Hematopoietic multipotent progenitor cell treated with erythropoietin and hydrocortisone succinate and interleukin-3 and kit ligand, for 6 days (in vitro differentiated cells): ENCODE data around the gene LRRC8C.
A peak's percentile ranks its signal among the peaks of the same experiment; 100 is the strongest.

Source experiments
- DNase-seq: peaks from one replicate; pipeline ENCODE4 v3.0.0-alpha.2; 2015

Gene LRRC8C

DNA sequence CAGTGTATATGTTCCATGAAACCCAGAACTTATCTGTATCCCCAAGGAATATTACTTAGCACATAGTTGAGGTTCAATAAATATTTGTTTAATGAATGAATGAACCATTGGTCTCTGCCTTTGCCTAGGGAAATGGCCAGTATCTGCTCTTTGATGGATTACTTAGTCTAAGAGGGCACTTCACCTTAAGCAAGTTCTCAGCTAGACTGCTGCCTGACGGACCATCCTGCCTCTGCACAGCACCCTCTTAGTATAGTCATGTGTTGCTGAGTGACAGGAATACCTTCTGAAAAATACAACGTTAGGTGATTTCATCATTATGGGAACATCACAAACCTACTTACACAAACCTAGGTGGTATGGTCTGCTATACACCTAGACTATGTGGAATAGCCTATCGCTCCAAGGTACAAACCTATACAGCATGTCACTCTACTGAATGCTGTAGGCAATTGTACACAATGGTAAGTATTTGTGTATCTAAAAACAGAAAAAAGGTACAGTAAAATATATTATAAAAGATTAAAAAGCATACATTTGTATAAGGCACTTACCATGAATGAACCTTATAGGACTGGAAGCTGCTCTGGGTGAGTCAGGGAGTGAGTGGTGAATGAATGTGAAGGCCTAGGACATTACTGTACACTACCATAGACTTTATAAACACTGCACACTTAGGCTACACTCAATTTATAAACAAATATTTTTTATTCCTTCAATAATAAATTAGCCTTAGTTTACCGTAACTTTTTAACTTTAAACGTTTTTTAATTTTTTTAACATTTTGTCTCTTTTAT lies 104.2 kb downstream of the LRRC8C start:
- no peak for DNase-seq

DNA sequence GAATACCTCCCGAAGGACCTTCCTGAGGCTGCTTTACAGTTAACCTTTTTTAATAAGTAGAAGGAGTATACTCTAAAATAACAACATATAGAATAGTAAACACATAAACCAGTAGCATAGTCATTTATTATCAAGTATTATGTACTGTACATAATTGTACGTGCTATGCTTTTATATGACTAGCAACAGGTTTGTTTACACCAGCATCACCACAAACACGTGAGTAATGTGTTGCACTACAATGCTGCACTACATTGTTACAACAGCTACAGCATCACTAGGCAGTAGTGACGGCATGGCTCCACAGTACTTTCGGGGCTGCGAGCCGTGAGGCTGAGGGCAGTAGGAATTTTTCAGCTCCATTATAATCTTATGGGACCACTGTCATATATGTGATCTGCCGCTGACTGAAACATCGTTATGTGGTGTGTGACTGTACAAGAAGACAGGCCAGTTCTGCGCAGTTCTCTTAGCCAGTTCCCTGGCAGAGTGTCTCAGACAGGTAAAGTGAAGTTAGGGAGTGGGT lies 105.1 kb downstream of the LRRC8C start:
- DNase-seq, result no peak

- DNase-seq, result no peak
Measured at GRCh38 chr1:89739013-89739843, 106.3 kb downstream of the LRRC8C start.

GRCh38 chr1:89739844-89740216 lies 106.9 kb downstream of the LRRC8C start:
- no peak for DNase-seq

DNA sequence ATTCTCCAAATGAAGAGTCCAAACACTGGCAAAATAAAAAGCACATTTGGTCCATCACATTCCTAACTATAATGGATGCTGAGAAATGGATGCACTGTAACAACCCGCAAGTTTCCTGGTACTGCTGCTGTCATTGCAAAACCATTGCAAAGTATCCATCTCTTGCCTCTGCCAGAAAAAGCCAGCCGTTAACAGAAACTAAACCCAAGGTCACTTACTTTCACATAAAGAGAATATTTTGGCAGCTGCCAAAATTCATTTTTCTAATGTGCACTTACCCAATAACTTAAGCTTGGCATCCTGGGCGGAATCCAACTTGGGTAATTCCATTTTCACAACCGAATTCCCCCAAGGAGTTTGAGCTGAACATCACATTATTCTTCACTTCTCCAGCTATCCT lies 110.9 kb downstream of the LRRC8C start:
- no peak for DNase-seq

DNA sequence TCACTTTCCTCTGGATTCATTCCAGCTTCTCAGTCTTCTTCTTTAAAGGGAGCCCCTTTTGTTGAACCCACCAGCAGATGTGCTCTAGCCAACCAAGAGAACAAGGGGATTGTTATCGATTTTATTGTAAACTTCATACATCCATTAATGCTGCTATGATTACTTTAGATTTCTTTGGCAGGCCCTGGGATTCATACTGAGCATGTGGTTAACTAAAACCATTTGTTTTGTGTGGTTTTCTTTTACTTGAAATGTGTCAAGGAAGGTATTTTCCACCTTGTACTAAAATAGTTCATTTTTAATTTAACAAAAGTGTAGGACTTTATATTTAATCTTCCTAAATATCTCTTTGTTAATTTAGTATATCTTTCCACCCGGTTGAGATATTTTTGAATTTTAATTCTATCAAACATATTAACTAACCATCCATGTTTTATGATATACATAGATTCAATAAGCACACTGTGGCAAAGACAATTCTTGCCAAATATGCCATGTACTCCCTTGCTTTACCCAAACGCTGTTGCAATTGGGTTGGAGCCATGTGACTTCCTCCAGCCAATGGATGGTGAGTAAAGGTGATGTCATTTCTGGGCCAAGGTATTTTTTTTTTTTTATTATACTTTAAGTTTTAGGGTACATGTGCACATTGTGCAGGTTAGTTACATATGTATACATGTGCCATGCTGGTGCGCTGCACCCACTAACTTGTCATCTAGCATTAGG lies 113.7 kb downstream of the LRRC8C start:
- no peak for DNase-seq

- DNase-seq, result no peak
Measured at GRCh38 chr1:89753761-89754160, 120.8 kb downstream of the LRRC8C start.

DNA sequence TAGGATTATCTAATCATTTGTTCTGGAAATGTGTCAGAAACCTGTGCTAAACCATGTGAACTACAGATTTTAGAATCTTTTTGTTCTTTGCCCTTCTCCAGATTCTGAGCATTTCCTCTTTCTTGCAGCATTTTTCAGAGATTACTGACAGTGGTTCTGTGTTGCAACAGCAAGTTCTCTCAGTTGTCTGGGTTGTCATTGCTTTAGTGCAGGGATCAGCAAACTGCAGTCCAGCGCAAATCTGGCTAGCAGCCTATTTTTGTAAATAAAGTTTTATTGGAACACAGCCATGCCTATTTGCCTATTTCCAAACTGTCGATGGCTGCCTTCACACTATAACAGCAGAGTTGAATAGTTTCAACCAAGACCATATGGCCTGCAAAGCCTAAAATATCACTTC lies 121.6 kb downstream of the LRRC8C start:
- peak; percentile 65 for DNase-seq

GRCh38 chr1:89755591-89755990 lies 122.7 kb downstream of the LRRC8C start:
- no peak for DNase-seq

- DNase-seq, result peak; percentile 61
Measured at GRCh38 chr1:89757532-89757931, 124.6 kb downstream of the LRRC8C start.

DNA sequence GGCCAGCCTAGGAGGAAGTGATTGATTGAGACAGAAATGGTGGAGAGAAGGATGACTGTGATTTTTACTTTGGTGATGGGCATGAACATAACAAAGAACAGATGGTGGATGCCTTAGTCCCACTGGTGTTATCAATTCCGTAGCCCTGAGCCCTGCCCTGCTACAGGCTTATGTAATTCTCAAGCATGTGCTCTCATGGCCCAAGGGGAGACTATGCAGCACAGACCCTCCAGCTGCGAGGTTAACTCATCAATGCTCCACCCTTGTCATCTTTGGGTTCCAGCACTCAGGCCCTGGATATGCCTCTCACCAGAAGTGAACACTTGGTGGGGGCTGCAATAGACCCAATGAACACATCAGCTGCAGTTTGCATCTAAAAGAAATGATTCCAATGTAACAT lies 125.2 kb downstream of the LRRC8C start:
- no peak for DNase-seq

DNA sequence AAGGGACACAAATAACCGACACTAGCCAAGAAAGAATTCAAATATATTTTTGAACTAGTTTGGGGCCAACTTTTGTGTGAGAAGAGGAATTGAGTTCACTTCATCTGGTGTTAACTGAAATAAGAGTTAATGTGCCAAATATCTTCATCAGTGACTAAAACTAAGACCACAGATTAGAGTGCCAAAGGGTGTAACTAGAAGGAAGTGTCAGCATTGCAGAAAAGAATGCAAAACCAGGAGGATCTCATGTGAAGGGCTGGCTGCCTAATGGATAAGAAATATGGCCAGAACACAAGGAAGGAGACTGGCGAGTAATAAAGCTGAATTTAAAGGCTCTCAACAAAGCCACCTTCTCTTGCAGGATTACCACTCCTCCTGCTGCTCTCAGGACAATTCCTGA lies 126.1 kb downstream of the LRRC8C start:
- DNase-seq, result no peak

DNA sequence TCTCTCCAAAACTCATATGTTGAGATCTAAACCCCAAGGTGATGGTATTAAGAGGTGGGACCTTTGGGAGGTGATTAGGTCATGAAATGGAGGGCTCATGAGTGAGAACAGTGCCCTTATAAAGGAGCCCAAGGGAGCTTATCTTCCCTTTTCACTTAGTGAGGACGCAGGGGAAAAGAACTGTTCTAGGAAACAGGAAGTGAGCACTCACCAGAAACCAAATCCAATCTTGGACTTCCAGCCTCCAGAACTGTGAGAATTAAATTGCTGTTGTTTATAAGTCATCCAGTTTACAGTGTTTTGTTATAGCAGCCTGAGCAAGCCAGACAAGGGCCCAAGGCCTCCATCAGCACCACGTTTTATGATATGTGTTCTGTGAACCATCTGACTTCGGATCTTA lies 127.6 kb downstream of the LRRC8C start:
- DNase-seq, result peak; percentile 27

DNA sequence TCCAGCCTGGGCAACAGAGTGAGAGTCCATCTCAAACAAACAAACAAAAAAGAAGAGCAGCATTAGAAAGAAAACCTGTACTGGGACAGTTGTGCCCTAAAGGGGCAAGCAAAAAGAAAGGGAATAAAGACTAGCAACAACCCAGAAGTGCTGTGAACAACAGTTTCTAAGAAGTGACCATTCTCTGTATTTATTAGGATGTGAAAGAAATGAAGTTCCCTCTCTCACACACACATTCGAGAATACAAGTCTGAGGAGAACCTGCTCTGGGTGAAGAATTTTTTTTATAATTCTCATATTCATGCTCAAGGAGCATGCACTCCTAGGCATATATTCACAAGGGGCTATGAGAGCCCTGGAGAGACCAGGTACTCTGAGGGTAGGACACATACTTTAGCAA lies 128.4 kb downstream of the LRRC8C start:
- no peak for DNase-seq

DNA sequence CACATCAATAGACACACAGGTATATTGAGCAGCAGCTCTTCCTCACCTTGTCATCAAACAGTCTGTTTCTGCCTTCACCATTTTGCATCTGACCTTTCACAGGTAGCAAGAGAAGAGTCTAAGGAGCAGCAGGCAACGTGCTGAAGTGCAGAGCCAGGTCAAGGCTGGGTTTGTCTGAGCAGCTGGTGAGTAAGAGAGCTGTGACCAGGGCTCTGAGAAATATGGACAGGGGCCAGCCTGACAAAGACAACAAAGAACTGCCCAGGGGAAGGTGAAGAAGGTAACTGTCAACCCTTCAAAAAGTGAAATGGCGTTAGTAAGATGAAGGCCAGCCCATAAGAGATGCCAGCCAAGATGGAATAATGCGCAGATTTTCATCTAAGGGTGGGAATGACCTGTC lies 129.0 kb downstream of the LRRC8C start:
- DNase-seq, result no peak

GRCh38 chr1:89762386-89762778 lies 129.5 kb downstream of the LRRC8C start:
- no peak for DNase-seq

- peak; percentile 93 for DNase-seq
Measured at GRCh38 chr1:89762779-89763648, 130.1 kb downstream of the LRRC8C start.

DNA sequence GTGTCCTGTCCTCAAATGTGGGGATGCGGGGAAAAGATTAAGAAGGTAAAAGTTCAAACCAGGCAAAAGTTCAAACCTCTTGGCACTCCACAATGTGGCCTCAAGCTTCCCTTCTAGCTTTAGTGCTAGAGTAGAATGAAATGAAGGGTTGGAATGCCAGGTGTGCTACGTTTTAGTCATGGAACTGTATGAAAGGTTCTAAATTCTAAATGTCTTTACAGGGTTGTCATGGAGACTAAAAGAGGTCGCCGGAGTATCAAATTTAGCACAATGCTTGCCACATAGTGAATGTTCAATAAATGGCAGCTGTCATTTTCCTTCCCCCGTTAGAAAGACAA lies 130.7 kb downstream of the LRRC8C start:
- DNase-seq, result no peak

DNA sequence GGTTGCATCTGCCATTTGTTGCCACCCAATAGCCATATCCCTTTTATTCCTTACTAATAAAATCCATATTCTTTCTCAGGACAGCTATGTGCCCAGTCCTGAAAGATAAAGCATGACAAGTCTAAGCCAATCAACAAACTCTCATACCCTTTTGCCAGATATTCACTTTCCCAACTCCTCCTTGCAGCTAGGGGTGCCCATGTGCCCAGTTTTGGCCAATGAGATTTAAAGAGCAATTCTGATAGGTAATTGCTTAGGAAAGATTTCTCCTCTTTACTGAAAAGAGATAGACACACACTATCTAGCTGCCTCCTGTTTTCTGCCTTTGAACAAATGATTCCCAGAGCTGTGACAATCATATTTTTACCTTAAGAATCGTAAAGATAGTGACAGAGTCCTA lies 132.9 kb downstream of the LRRC8C start:
- DNase-seq, result no peak

DNA sequence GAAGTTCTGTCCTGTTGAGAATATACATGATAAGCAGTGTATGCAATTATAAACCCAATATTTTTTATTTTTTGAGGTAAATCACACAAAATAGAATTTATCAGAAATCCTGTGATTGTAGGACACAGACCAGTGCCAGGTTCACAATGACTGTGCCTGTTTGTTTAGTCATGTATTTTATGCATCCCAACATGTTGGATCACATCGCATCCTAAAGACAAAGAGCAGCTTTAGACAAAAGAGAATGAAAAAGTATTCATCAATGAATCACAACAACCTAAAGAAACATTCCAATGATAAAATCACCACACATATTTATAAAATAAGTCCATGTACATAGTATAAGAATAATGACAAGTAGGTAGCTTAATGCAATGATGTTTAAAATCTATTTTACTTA lies 134.7 kb downstream of the LRRC8C start:
- DNase-seq, result no peak
